SK-N-SH (cell line): ENCODE measurements around the gene ATP6V1F.
A peak's percentile ranks its signal among the peaks of the same experiment; 100 is the strongest.

Source experiments
- POLR2AphosphoS5 ChIP-seq: IDR thresholded peaks from 2 replicates; pipeline ENCODE4 v1.6.1; 2012; ENCODE audit warnings: low read depth, low read length
- REST ChIP-seq: IDR thresholded peaks from 2 replicates; pipeline ENCODE4 v1.6.1; 2012; ENCODE audit warnings: mild to moderate bottlenecking, low read depth, low read length, moderate library complexity
- SIN3A ChIP-seq: IDR thresholded peaks from 2 replicates; pipeline ENCODE4 v1.6.1; 2012; ENCODE audit warnings: low read depth, mild to moderate bottlenecking, low read length, moderate library complexity, borderline replicate concordance
- TAF1 ChIP-seq: IDR thresholded peaks from 2 replicates; pipeline ENCODE4 v1.6.1; 2012; ENCODE audit warnings: low read depth, mild to moderate bottlenecking, low read length, moderate library complexity, borderline replicate concordance
- YY1 ChIP-seq: IDR thresholded peaks from 2 replicates; pipeline ENCODE4 v1.4.0; 2012; ENCODE audit warnings: low read depth, mild to moderate bottlenecking
- TF ChIP-seq, protein P1 (sequence below): fragments of 200-600 bp; sonication (generic); IDR thresholded peaks from 2 replicates; pipeline ENCODE4 v1.6.1; 2017; ENCODE audit warnings: antibody characterized with exemption, mild to moderate bottlenecking, moderate library complexity
- TF ChIP-seq, protein P2 (sequence below): IDR thresholded peaks from 2 replicates; pipeline ENCODE4 v1.4.0; 2012; ENCODE audit warnings: low read depth

DNA sequence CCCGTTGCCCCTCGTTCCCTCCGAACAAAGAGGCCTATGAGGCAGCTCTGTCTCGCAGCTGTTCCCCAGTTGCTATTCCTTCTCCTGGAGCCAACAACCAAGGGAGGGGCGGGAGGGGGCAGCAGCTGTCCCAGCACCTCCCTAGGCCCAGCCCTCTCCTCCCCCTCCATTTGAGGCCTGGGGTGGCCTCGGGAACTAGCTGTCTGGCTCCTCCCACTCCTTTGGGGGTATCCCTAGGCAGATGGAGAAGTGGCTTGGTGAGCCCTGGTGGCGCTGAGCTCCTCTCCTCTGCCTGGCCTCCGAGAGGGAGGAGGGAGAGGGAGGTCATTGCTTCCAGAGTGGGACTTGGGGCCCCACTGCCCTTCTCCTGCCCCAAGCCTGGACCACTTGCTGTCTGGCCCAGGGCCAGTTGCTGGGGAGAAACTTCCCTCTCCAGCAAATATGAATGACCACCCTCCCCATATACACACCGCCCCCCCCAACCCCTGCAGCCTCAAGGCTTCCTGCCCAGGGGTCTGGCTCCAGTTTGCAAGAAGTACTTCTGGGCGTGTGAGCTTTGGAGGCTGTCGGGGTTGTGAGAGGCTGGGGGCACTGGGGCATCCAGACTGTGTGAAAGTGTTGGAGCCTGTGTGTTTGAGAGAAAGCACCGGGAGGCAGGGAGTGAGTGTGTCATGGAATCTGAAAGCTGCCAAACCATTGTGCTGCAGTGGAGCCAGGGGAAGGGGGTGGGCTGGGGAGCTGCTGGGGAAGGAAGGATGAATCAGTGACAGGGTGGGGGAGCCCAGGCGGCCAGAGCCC lies 29.3 kb upstream of the ATP6V1F start:
- TF ChIP-seq, protein P1, sequence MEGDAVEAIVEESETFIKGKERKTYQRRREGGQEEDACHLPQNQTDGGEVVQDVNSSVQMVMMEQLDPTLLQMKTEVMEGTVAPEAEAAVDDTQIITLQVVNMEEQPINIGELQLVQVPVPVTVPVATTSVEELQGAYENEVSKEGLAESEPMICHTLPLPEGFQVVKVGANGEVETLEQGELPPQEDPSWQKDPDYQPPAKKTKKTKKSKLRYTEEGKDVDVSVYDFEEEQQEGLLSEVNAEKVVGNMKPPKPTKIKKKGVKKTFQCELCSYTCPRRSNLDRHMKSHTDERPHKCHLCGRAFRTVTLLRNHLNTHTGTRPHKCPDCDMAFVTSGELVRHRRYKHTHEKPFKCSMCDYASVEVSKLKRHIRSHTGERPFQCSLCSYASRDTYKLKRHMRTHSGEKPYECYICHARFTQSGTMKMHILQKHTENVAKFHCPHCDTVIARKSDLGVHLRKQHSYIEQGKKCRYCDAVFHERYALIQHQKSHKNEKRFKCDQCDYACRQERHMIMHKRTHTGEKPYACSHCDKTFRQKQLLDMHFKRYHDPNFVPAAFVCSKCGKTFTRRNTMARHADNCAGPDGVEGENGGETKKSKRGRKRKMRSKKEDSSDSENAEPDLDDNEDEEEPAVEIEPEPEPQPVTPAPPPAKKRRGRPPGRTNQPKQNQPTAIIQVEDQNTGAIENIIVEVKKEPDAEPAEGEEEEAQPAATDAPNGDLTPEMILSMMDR, result no peak
- TF ChIP-seq REST, result no peak
- TF ChIP-seq POLR2AphosphoS5, result no peak
- TF ChIP-seq SIN3A, result no peak
- TF ChIP-seq, protein P2, sequence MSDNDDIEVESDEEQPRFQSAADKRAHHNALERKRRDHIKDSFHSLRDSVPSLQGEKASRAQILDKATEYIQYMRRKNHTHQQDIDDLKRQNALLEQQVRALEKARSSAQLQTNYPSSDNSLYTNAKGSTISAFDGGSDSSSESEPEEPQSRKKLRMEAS, result peak; percentile 63
- TF ChIP-seq YY1, result no peak
- peak; percentile 40; the same call in 1 of the 2 replicates for TF ChIP-seq TAF1
